Activated CD4-positive, alpha-beta T cell treated with anti-CD3 and anti-CD28 coated beads for 24 hours (primary cell): ENCODE results near the gene B3GLCT.

ENCODE experiments used
- DNase-seq, 2 donors: peaks; one replicate each; pipeline ENCODE4 v3.0.0-alpha.2; 2020; ENCODE audit warnings: low read depth in 2 of 2

B3GLCT gene

GRCh38 chr13:31223640-31224039, 23.9 kb downstream of the B3GLCT start:
- no peak for DNase-seq

- no peak for DNase-seq
Measured at GRCh38 chr13:31224174-31224669, 24.4 kb downstream of the B3GLCT start.

- no peak for DNase-seq
Measured at GRCh38 chr13:31224963-31225559, 25.3 kb downstream of the B3GLCT start.

- DNase-seq: no peak
Measured at GRCh38 chr13:31225998-31226675, 26.4 kb downstream of the B3GLCT start.

GRCh38 chr13:31227063-31227462, 27.3 kb downstream of the B3GLCT start:
- no peak for DNase-seq

- DNase-seq: no peak
Measured at GRCh38 chr13:31227870-31228269, 28.1 kb downstream of the B3GLCT start.

- DNase-seq: no peak
Measured at GRCh38 chr13:31234729-31235128, 35.0 kb downstream of the B3GLCT start.

- no peak for DNase-seq
Measured at GRCh38 chr13:31236211-31236786, 36.5 kb downstream of the B3GLCT start.

- DNase-seq: no peak
Measured at GRCh38 chr13:31240921-31241320, 41.1 kb downstream of the B3GLCT start.

- no peak for DNase-seq
Measured at GRCh38 chr13:31242367-31242766, 42.6 kb downstream of the B3GLCT start.

- no peak for DNase-seq
Measured at GRCh38 chr13:31242916-31243315, 43.1 kb downstream of the B3GLCT start.

- no peak for DNase-seq
Measured at GRCh38 chr13:31245598-31246373, 46.0 kb downstream of the B3GLCT start.

GRCh38 chr13:31246918-31247317, 47.1 kb downstream of the B3GLCT start:
- DNase-seq: no peak

GRCh38 chr13:31248361-31248760, 48.6 kb downstream of the B3GLCT start:
- DNase-seq: no peak

- DNase-seq: no peak
Measured at GRCh38 chr13:31248965-31249539, 49.3 kb downstream of the B3GLCT start.

- DNase-seq: no peak
Measured at GRCh38 chr13:31250435-31250834, 50.7 kb downstream of the B3GLCT start.

GRCh38 chr13:31261241-31261640, 61.5 kb downstream of the B3GLCT start:
- no peak for DNase-seq

GRCh38 chr13:31263346-31263745, 63.6 kb downstream of the B3GLCT start:
- DNase-seq: no peak

GRCh38 chr13:31264151-31264550, 64.4 kb downstream of the B3GLCT start:
- no peak for DNase-seq

GRCh38 chr13:31267126-31267784, 67.5 kb downstream of the B3GLCT start:
- DNase-seq: no peak

GRCh38 chr13:31274390-31274789, 74.6 kb downstream of the B3GLCT start:
- no peak for DNase-seq
